Measurements from ENCODE around the gene SNU13.
A peak's percentile ranks its signal among the peaks of the same experiment; 100 is the strongest.
"Not testable (repeated sequence)": the region's sequence is repeated elsewhere in the genome, so short reads cannot be mapped to it uniquely, and the experiment has no call there.

SNU13 gene

DNA sequence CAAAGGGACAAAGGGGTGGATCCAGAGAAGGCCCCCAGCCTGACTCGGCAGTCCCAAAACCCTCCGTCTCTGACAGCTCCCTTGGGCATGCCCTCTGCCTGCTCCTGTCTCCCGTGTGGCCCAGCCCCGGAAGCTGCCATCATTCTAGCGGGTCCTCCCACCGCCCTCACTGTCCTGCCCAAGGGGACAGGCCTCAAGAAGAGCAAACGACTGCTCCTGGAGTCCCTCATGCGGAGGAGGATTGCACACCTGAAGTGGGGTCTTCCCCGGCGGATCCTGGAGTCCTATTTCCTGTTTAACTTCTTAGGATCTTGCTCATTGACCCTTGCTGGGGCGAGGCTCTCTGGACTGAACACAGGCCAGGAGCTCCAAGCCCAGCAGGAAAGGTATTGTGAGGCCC is 8.0 kb upstream of the SNU13 start:
- H3K27ac ChIP-seq, result peak overlapping the region; percentile 60
- TF ChIP-seq, protein P1, sequence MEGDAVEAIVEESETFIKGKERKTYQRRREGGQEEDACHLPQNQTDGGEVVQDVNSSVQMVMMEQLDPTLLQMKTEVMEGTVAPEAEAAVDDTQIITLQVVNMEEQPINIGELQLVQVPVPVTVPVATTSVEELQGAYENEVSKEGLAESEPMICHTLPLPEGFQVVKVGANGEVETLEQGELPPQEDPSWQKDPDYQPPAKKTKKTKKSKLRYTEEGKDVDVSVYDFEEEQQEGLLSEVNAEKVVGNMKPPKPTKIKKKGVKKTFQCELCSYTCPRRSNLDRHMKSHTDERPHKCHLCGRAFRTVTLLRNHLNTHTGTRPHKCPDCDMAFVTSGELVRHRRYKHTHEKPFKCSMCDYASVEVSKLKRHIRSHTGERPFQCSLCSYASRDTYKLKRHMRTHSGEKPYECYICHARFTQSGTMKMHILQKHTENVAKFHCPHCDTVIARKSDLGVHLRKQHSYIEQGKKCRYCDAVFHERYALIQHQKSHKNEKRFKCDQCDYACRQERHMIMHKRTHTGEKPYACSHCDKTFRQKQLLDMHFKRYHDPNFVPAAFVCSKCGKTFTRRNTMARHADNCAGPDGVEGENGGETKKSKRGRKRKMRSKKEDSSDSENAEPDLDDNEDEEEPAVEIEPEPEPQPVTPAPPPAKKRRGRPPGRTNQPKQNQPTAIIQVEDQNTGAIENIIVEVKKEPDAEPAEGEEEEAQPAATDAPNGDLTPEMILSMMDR (conservative IDR thresholded peaks at IDR 0.05; ENCODE audit: low read depth), result no peak
- CTCF ChIA-PET, result interaction anchor here (0.6 to 1.5 kb wide), 15 partner anchors 8 to 247 kb away, joined by 3 to 10 read pairs (median 4); partner anchors contain the start of genes CCDC134 and SNU13
- no peak for DNase-seq (ENCODE audit: low spot score)
- POLR2A ChIA-PET (ENCODE audit: low non-redundant PET), result interaction anchor here (1.0 kb wide), 1 partner anchor 8 kb away, joined by 3 read pairs; the partner anchor contains the start of gene SNU13

DNA sequence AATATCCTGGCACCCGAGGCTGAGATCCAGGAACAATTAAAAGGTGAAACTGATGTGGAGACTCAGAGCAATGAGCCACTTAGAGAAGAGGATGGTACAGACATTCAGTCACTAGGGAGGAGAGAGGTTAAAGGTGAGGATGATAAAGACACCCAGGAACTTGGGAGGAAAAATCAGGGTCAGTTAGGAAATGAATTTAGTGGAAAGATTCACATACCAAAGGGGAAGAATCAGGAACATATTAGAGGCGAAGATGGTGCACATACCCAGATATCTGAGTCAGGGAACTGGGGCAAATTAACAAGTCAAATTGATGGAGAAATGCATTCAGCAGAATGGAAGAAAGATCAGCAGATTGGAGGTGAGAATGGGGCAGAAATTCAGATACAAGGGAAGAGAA is 6.5 kb upstream of the SNU13 start:
- no peak for DNase-seq (ENCODE audit: low spot score)
- CTCF ChIA-PET, result no interaction called here
- POLR2A ChIA-PET (ENCODE audit: low non-redundant PET), result no interaction called here

DNA sequence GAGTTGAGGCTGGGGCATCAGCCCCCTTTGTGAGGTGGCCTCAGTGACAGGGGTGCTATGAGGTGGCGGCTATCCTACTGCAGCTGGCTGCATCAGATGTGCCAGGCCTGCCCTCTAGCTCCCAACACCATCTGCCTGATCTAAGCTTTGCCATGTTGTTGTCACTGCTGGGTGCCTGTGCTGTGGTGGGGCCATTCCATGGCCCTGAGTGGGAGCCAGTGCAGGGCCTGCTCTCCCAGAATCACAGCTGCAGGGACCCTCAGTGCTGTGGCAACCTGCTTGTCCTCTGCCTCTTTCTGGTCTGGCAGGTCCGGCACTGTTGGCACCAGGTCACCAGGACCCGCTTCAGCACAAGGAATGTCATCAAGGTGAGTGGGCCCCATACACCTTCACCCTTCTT is 1.8 kb upstream of the SNU13 start:
- TF ChIP-seq, protein P1 (conservative IDR thresholded peaks at IDR 0.05; ENCODE audit: low read depth), result no peak
- peak overlapping the region; percentile 47 for H3K27ac ChIP-seq
- CTCF ChIA-PET, result no interaction called here
- POLR2A ChIA-PET (ENCODE audit: low non-redundant PET), result no interaction called here
- no peak for DNase-seq (ENCODE audit: low spot score)

More for the DNA sequence above, 6.5 kb upstream of the SNU13 start:
- H3K27ac ChIP-seq, result no peak overlapping the region
- TF ChIP-seq, protein P1 (conservative IDR thresholded peaks at IDR 0.05; ENCODE audit: low read depth), result no peak

DNA sequence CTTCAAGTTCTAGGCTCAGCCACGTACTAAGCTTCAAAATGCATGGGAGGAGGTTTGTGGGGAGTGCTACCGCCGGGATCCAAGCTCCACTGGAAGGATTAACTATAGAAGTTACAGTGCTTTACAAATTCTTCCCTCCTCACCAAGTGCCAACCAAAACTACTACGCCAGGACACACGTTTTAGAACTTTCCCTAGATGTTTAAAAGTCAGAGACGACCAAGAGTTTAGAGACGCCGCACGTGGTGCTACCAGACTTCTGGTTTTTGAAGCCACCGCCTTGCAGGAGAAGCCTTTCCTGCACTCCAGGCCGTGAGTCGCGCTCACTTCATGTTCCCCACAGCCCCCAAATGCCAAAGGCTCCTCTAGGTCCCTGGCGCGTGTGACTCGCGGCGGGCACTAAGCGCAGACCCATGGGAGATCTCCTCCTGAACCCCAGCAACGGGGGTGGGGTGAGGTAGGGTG is 734 bp downstream of the SNU13 start:
- peak overlapping the region; percentile 89 for H3K27ac ChIP-seq
- ChIA-PET POLR2A (ENCODE audit: low non-redundant PET) (no interaction called here), CTCF (interaction anchor here (1.2 kb wide), 1 partner anchor 9 kb away, joined by 8 read pairs; no protein-coding TSS in a partner anchor)
- TF ChIP-seq, protein P1 (conservative IDR thresholded peaks at IDR 0.05; ENCODE audit: low read depth), result no peak
- no peak for DNase-seq (ENCODE audit: low spot score)

DNA sequence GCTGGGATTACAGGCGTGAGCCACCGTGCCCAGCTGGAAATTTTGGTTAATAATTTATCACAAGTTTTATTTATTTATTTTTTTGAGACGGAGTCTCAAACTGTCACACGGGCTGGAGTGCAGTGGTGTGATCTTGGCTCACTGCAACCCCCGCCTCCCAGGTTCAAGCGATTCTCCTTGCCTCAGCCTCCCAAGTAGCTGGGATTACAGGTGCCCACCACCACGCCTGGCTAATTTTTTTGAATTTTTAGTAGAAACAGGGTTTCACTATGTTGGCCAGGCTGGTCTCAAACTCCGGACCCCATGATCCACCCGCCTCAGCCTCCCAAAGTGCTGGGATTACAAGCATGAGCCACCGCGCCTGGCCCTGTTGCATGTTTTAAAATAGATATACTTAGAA is 1.8 kb downstream of the SNU13 start:
- peak overlapping the region; percentile 45 for H3K27ac ChIP-seq
- DNase-seq (ENCODE audit: low spot score); POLR2A ChIA-PET (ENCODE audit: low non-redundant PET): not testable (repeated sequence)
- CTCF ChIA-PET, result interaction anchor here (0.5 to 0.6 kb wide), 3 partner anchors 50 to 987 kb away, joined by 3 read pairs; partner anchors contain the start of gene SREBF2

DNA sequence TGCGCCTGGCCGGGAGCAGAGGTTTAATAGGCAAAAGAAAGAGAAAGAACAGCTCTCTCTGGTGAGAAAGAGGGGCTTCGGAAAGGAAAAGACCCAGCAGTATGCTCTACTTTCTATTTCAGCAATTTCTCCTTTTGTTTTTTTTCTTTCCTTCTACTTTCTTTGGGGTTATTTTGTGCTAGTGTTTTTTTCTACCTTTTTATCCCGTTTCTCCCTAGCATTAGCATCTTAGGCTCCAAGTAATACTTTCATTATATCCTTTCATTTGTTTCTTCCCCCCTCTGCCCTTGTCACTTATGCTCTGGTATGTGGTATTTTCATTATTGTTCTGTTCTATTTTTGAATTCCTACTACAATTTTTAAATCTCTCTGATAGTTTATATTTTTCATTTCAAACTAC is 4.5 kb downstream of the SNU13 start:
- POLR2A ChIA-PET (ENCODE audit: low non-redundant PET), result interaction anchor here (0.6 kb wide), 1 partner anchor 13 kb away, joined by 5 read pairs; no protein-coding TSS in a partner anchor

DNA sequence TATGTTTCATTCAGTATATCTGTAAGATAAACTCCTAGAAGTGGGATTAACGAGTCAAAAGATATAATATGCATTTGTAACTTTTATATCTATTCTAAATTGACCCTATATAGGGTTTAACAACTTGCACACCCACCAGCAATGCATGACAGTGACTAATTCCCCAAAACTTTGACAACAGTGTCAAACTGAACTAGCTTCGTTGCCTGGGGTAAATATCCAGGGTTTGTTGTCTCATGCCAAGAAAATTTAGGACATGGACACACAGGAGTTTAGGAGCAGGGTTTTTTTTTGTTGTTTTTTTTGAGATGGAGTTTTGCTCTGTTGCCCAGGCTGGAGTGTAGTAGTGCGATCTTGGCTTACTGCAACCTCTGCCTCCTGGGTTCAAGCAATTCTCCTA is 5.1 kb downstream of the SNU13 start:
- H3K27ac ChIP-seq, result peak overlapping the region; percentile 51
- no peak for DNase-seq (ENCODE audit: low spot score)
- ChIA-PET CTCF (interaction anchor here (0.7 kb wide), 1 partner anchor 14 kb away, joined by 3 read pairs; no protein-coding TSS in a partner anchor), POLR2A (ENCODE audit: low non-redundant PET) (no interaction called here)
- TF ChIP-seq, protein P1 (conservative IDR thresholded peaks at IDR 0.05; ENCODE audit: low read depth), result no peak

More for the DNA sequence above, 4.5 kb downstream of the SNU13 start:
- CTCF ChIA-PET, result no interaction called here
- TF ChIP-seq, protein P1 (conservative IDR thresholded peaks at IDR 0.05; ENCODE audit: low read depth), result no peak
- DNase-seq (ENCODE audit: low spot score), result no peak
- H3K27ac ChIP-seq, result peak overlapping the region; percentile 51

Measured in RWPE1 (cell line).